HepG2 (cell line): ENCODE data around the gene EHD1.

Experiments used
- DR1 ChIP-seq: sonication (generic); formaldehyde crosslinking; IDR thresholded peaks from 2 replicates; pipeline ENCODE4 v1.8.0; 2021; ENCODE audit warnings: mild to moderate bottlenecking, missing genetic modification reagents, inconsistent platforms
- KDM5B ChIP-seq: sonication (generic); formaldehyde crosslinking; IDR thresholded peaks from 2 replicates; pipeline ENCODE4 v1.4.0; 2020; ENCODE audit warnings: missing genetic modification reagents, mild to moderate bottlenecking, borderline replicate concordance
- ZNF124 ChIP-seq: sonication (generic); formaldehyde crosslinking; IDR thresholded peaks from 2 replicates; pipeline ENCODE4 v1.4.0; 2020; ENCODE audit warnings: missing genetic modification reagents
- ZNF350 ChIP-seq: sonication (generic); formaldehyde crosslinking; IDR thresholded peaks from 2 replicates; pipeline ENCODE4 v1.4.0; 2020; ENCODE audit warnings: mild to moderate bottlenecking, low read depth, missing genetic modification reagents, borderline replicate concordance
- ZNF709 ChIP-seq: sonication (generic); formaldehyde crosslinking; IDR thresholded peaks from 2 replicates; pipeline ENCODE4 v1.5.0; 2020; ENCODE audit warnings: mild to moderate bottlenecking, missing genetic modification reagents
- TF ChIP-seq, protein P1 (sequence below): sonication (generic); formaldehyde crosslinking; IDR thresholded peaks from 2 replicates; pipeline ENCODE4 v1.4.0; 2020; ENCODE audit warnings: missing genetic modification reagents

GRCh38 chr11:64836448-64837072 is 41.9 kb downstream of the EHD1 start:
- TF ChIP-seq ZNF709 (CRISPR knock-in tag) (no peak), DR1 (CRISPR knock-in tag) (no peak), ZNF350 (CRISPR knock-in tag) (no peak), KDM5B (CRISPR knock-in tag) (no peak), ZNF124 (no peak)
- TF ChIP-seq, protein P1, sequence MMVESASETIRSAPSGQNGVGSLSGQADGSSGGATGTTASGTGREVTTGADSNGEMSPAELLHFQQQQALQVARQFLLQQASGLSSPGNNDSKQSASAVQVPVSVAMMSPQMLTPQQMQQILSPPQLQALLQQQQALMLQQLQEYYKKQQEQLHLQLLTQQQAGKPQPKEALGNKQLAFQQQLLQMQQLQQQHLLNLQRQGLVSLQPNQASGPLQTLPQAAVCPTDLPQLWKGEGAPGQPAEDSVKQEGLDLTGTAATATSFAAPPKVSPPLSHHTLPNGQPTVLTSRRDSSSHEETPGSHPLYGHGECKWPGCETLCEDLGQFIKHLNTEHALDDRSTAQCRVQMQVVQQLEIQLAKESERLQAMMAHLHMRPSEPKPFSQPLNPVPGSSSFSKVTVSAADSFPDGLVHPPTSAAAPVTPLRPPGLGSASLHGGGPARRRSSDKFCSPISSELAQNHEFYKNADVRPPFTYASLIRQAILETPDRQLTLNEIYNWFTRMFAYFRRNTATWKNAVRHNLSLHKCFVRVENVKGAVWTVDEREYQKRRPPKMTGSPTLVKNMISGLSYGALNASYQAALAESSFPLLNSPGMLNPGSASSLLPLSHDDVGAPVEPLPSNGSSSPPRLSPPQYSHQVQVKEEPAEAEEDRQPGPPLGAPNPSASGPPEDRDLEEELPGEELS (CRISPR knock-in tag), result no peak
